Endothelial cell of umbilical vein (primary cell): Measurements from ENCODE around the gene KCNQ5.

ENCODE experiments used
- CTCF ChIP-seq, 2 donors: IDR thresholded peaks; 1 replicate in 1 of 2; 2 replicates in 1 of 2; pipeline ENCODE4 v1.5.1; 2011; ENCODE audit warnings: low read length in 2 of 2, mild to moderate bottlenecking in 2 of 2, moderate library complexity in 2 of 2, control low read depth in 1 of 2, inconsistent platforms in 1 of 2, low read depth in 1 of 2; ENCODE audit not compliant: insufficient read depth in 1 of 2; ENCODE audit errors: extremely low read depth in 1 of 2
- EZH2 ChIP-seq: IDR thresholded peaks from 2 replicates; pipeline ENCODE4 v1.6.1; 2012; ENCODE audit warnings: borderline replicate concordance, low read depth, mild to moderate bottlenecking, moderate library complexity, low read length, inconsistent platforms; ENCODE audit not compliant: severe bottlenecking
- FOS ChIP-seq: IDR thresholded peaks from 2 replicates; pipeline ENCODE4 v1.6.1; 2011; ENCODE audit warnings: mild to moderate bottlenecking, low read length, moderate library complexity, borderline replicate concordance; ENCODE audit not compliant: insufficient read depth
- JUN ChIP-seq: IDR thresholded peaks from 2 replicates; pipeline ENCODE4 v1.6.1; 2011; ENCODE audit warnings: borderline replicate concordance, low read depth; ENCODE audit not compliant: insufficient read length, insufficient read depth
- POLR2A ChIP-seq: IDR thresholded peaks from 2 replicates; pipeline ENCODE4 v1.6.1; 2012; ENCODE audit warnings: low read depth, mild to moderate bottlenecking, control low read depth, low read length
- POLR2AphosphoS5 ChIP-seq: IDR thresholded peaks from 2 replicates; pipeline ENCODE4 v1.6.1; 2012; ENCODE audit warnings: low read depth, mild to moderate bottlenecking, control low read depth, low read length, moderate library complexity; ENCODE audit not compliant: insufficient read depth

- TF ChIP-seq CTCF (IDR thresholded peaks at IDR 0.05; ENCODE audit: extremely low read depth in 1 of 2, insufficient read depth in 1 of 2, low read depth in 1 of 2, low read length in 2 of 2) = no peak
- no peak for TF ChIP-seq POLR2AphosphoS5
- TF ChIP-seq JUN = no peak
- no peak for TF ChIP-seq FOS
- no peak for TF ChIP-seq POLR2A
- no peak for TF ChIP-seq EZH2
These were observed 176.3 kb downstream of the KCNQ5 start for GRCh38 chr6:72798196-72798595.
